Activated naive CD8-positive, alpha-beta T cell treated with anti-CD3 and anti-CD28 coated beads, Interleukin-2, amount 10 ng/mL, durations not matched to agents 7 days and 5 days (primary cell): ENCODE results near the gene KRT28. TPM values are rescaled to one million over a fixed set of nuclear protein-coding genes. Genes with fewer than 3 reads are reported as not detected.

ENCODE experiments used
- ATAC-seq: fragments of 150-1000 bp; cut with Tn5 transposase; one replicate; pipeline ENCODE4 v1.10.0; 2021; ENCODE audit warnings: low read depth, moderate library complexity
- POLR2A ChIA-PET: fragments of 350-600 bp; sonication (Branson Sonifier 250); formaldehyde crosslinking; loops from one replicate; lab custom pipeline; 2021; ENCODE audit warnings: antibody characterized with exemption; lab: Charles Lee
- DNase-seq: peaks from one replicate; pipeline ENCODE4 v3.0.0; 2021
- H3K27ac Mint-ChIP-seq: one replicate; pipeline ENCODE4 v1.8.0; 2022; ENCODE audit warnings: mild to moderate bottlenecking, mixed read lengths
- H3K27me3 Mint-ChIP-seq: one replicate; pipeline ENCODE4 v1.8.0; 2022; ENCODE audit warnings: mild to moderate bottlenecking, moderate library complexity, mixed read lengths
- H3K36me3 Mint-ChIP-seq: one replicate; pipeline ENCODE4 v1.8.0; 2021; ENCODE audit warnings: mild to moderate bottlenecking, mixed read lengths
- H3K4me1 Mint-ChIP-seq: one replicate; pipeline ENCODE4 v1.8.0; 2021; ENCODE audit warnings: mixed read lengths
- H3K4me3 Mint-ChIP-seq: one replicate; pipeline ENCODE4 v1.8.0; 2022; ENCODE audit warnings: mild to moderate bottlenecking, moderate library complexity, mixed read lengths
- H3K9me3 Mint-ChIP-seq: one replicate; pipeline ENCODE4 v1.8.0; 2021; ENCODE audit warnings: mixed read lengths
- total RNA-seq, 2 experiments: library from RNA; stranded (reverse); gene quantifications; one replicate each; pipeline ENCODE4 v1.2.3, GENCODE V29; 2021

KRT28 gene
- total RNA-seq: not detected

- peaks cover 3% of the 10 kb centered on the region for H3K4me1 Mint-ChIP-seq
- H3K27me3 Mint-ChIP-seq: peaks cover 26% of the 10 kb centered on the region
- ATAC-seq (no peak), DNase-seq (no peak)
- H3K9me3 Mint-ChIP-seq: no peaks in the 10 kb centered on the region
- H3K27ac Mint-ChIP-seq: no peak within 1 kb of the TSS
- no peak within 1 kb of the TSS for H3K4me3 Mint-ChIP-seq
- POLR2A ChIA-PET: no interaction called here
- H3K36me3 Mint-ChIP-seq: no peaks in the 10 kb centered on the region
These were observed at the start of gene KRT28 for GRCh38 chr17:40799859-40800258. KRT28 (minus strand) TSS chr17:40799959; CDS start chr17:40799893, 66 bp downstream.

- no peaks in the 10 kb centered on the region for H3K4me1 Mint-ChIP-seq
- no peak overlapping the region for H3K4me3 Mint-ChIP-seq
- POLR2A ChIA-PET: no interaction called here
- no peak overlapping the region for H3K27ac Mint-ChIP-seq
- ATAC-seq (no peak), DNase-seq (no peak)
- H3K9me3 Mint-ChIP-seq: no peaks in the 10 kb centered on the region
- peaks cover 38% of the 10 kb centered on the region for H3K27me3 Mint-ChIP-seq
- H3K36me3 Mint-ChIP-seq: no peaks in the 10 kb centered on the region
These were observed 49.0 kb upstream of the KRT28 start for GRCh38 chr17:40848583-40849235.

- ATAC-seq: no peak
- POLR2A ChIA-PET: no interaction called here
These were observed 46.9 kb upstream of the KRT28 start for GRCh38 chr17:40846515-40847144.

GRCh38 chr17:40844671-40845107 lies 44.9 kb upstream of the KRT28 start:
- Mint-ChIP-seq H3K27me3 (peaks cover 22% of the 10 kb centered on the region), H3K9me3 (no peaks in the 10 kb centered on the region), H3K4me1 (no peaks in the 10 kb centered on the region), H3K4me3 (no peak overlapping the region), H3K36me3 (no peaks in the 10 kb centered on the region), H3K27ac (no peak overlapping the region)
- DNase-seq (no peak), ATAC-seq (no peak)
- POLR2A ChIA-PET: no interaction called here

More at GRCh38 chr17:40846515-40847144, 46.9 kb upstream of the KRT28 start:
- no peak for DNase-seq
- H3K27me3 Mint-ChIP-seq: peaks cover 26% of the 10 kb centered on the region
- H3K9me3 Mint-ChIP-seq: no peaks in the 10 kb centered on the region
- H3K4me3 Mint-ChIP-seq: no peak overlapping the region
- no peaks in the 10 kb centered on the region for H3K36me3 Mint-ChIP-seq
- no peaks in the 10 kb centered on the region for H3K4me1 Mint-ChIP-seq
- H3K27ac Mint-ChIP-seq: no peak overlapping the region

- no peaks in the 10 kb centered on the region for H3K4me1 Mint-ChIP-seq
- no peak overlapping the region for H3K4me3 Mint-ChIP-seq
- no peaks in the 10 kb centered on the region for H3K9me3 Mint-ChIP-seq
- no peak overlapping the region for H3K27ac Mint-ChIP-seq
- POLR2A ChIA-PET: no interaction called here
- ATAC-seq: no peak
- H3K27me3 Mint-ChIP-seq: peaks cover 22% of the 10 kb centered on the region
- no peak for DNase-seq
- no peaks in the 10 kb centered on the region for H3K36me3 Mint-ChIP-seq
These were observed 43.5 kb upstream of the KRT28 start for GRCh38 chr17:40843242-40843641.

- DNase-seq (no peak), ATAC-seq (no peak)
- H3K27me3 Mint-ChIP-seq: peaks cover 18% of the 10 kb centered on the region
- no peaks in the 10 kb centered on the region for H3K9me3 Mint-ChIP-seq
- POLR2A ChIA-PET: no interaction called here
- H3K4me1 Mint-ChIP-seq: no peaks in the 10 kb centered on the region
- H3K36me3 Mint-ChIP-seq: no peaks in the 10 kb centered on the region
- no peak overlapping the region for H3K27ac Mint-ChIP-seq
- no peak overlapping the region for H3K4me3 Mint-ChIP-seq
These were observed 41.5 kb upstream of the KRT28 start for GRCh38 chr17:40841246-40841645.

GRCh38 chr17:40839194-40839593 lies 39.4 kb upstream of the KRT28 start:
- DNase-seq: no peak
- POLR2A ChIA-PET: no interaction called here
- no peaks in the 10 kb centered on the region for H3K4me1 Mint-ChIP-seq
- no peaks in the 10 kb centered on the region for H3K9me3 Mint-ChIP-seq
- no peak overlapping the region for H3K4me3 Mint-ChIP-seq
- no peak for ATAC-seq
- no peak overlapping the region for H3K27ac Mint-ChIP-seq
- H3K36me3 Mint-ChIP-seq: peaks cover 4% of the 10 kb centered on the region
- H3K27me3 Mint-ChIP-seq: peaks cover 1% of the 10 kb centered on the region

- Mint-ChIP-seq H3K27ac (no peak overlapping the region), H3K36me3 (peaks cover 6% of the 10 kb centered on the region), H3K4me1 (peaks cover 3% of the 10 kb centered on the region), H3K27me3 (no peaks in the 10 kb centered on the region), H3K4me3 (no peak overlapping the region), H3K9me3 (no peaks in the 10 kb centered on the region)
- ATAC-seq (no peak), DNase-seq (no peak)
- POLR2A ChIA-PET: no interaction called here
These were observed 36.3 kb upstream of the KRT28 start for GRCh38 chr17:40836020-40836419.

GRCh38 chr17:40833882-40834281 lies 34.1 kb upstream of the KRT28 start:
- H3K9me3 Mint-ChIP-seq: peaks cover 3% of the 10 kb centered on the region
- POLR2A ChIA-PET: no interaction called here
- H3K27me3 Mint-ChIP-seq: no peaks in the 10 kb centered on the region
- H3K36me3 Mint-ChIP-seq: peaks cover 13% of the 10 kb centered on the region
- ATAC-seq (no peak), DNase-seq (no peak)
- H3K4me1 Mint-ChIP-seq: peaks cover 3% of the 10 kb centered on the region
- H3K27ac Mint-ChIP-seq: no peak overlapping the region
- H3K4me3 Mint-ChIP-seq: no peak overlapping the region

- peaks cover 6% of the 10 kb centered on the region for H3K4me1 Mint-ChIP-seq
- peaks cover 3% of the 10 kb centered on the region for H3K9me3 Mint-ChIP-seq
- H3K36me3 Mint-ChIP-seq: peaks cover 13% of the 10 kb centered on the region
- H3K4me3 Mint-ChIP-seq: no peak overlapping the region
- POLR2A ChIA-PET: no interaction called here
- no peak overlapping the region for H3K27ac Mint-ChIP-seq
- no peaks in the 10 kb centered on the region for H3K27me3 Mint-ChIP-seq
- no peak for ATAC-seq
- no peak for DNase-seq
These were observed 33.1 kb upstream of the KRT28 start for GRCh38 chr17:40832840-40833239.

- POLR2A ChIA-PET: no interaction called here
- no peak overlapping the region for H3K27ac Mint-ChIP-seq
These were observed 30.5 kb upstream of the KRT28 start for GRCh38 chr17:40830085-40830776.

GRCh38 chr17:40828454-40829044 lies 28.8 kb upstream of the KRT28 start:
- DNase-seq (no peak), ATAC-seq (no peak)
- Mint-ChIP-seq H3K27ac (no peak overlapping the region), H3K9me3 (peaks cover 3% of the 10 kb centered on the region), H3K4me3 (no peak overlapping the region), H3K27me3 (no peaks in the 10 kb centered on the region), H3K4me1 (peaks cover 20% of the 10 kb centered on the region), H3K36me3 (peaks cover 13% of the 10 kb centered on the region)
- POLR2A ChIA-PET: no interaction called here

More at GRCh38 chr17:40830085-40830776, 30.5 kb upstream of the KRT28 start:
- H3K4me1 Mint-ChIP-seq: peaks cover 15% of the 10 kb centered on the region
- ATAC-seq: no peak
- peaks cover 3% of the 10 kb centered on the region for H3K9me3 Mint-ChIP-seq
- H3K36me3 Mint-ChIP-seq: peaks cover 17% of the 10 kb centered on the region
- no peaks in the 10 kb centered on the region for H3K27me3 Mint-ChIP-seq
- H3K4me3 Mint-ChIP-seq: no peak overlapping the region
- no peak for DNase-seq

- no peak for DNase-seq
- Mint-ChIP-seq H3K9me3 (peaks cover 3% of the 10 kb centered on the region), H3K27ac (peak overlapping the region; percentile 15), H3K4me3 (peak overlapping the region; percentile 38), H3K27me3 (no peaks in the 10 kb centered on the region), H3K36me3 (peaks cover 13% of the 10 kb centered on the region), H3K4me1 (peaks cover 17% of the 10 kb centered on the region)
- POLR2A ChIA-PET: interaction anchor here (0.8 kb wide), 1 partner anchor 9 kb away, joined by 4 read pairs; no protein-coding TSS in a partner anchor
- ATAC-seq: no peak
These were observed 28.1 kb upstream of the KRT28 start for GRCh38 chr17:40827746-40828453.
